ENCODE results near the gene ALPL. TPM values are rescaled to one million over a fixed set of nuclear protein-coding genes. Genes with fewer than 3 reads are reported as not detected.

Gene ALPL
- total and polyA plus RNA-seq, 8 donors: 2.9 to 12.0 (median 7.0) TPM; not detected in 2

GRCh38 chr1:21603177-21604138 is 94.2 kb downstream of the ALPL start:
- H3K36me3 ChIP-seq: peaks cover 0 to 48% (median 24%) of the 10 kb centered on the region in 4 donors
- H3K9me3 ChIP-seq: no peaks in the 10 kb centered on the region
- DNase-seq: no peak
- TF ChIP-seq EP300 (IDR thresholded peaks at IDR 0.05): no peak
- no peak for TF ChIP-seq CTCF (IDR thresholded peaks at IDR 0.05)
- no peak for TF ChIP-seq POLR2A (IDR thresholded peaks at IDR 0.05)
- TF ChIP-seq POLR2AphosphoS5 (IDR thresholded peaks at IDR 0.05): no peak
- peaks cover 0 to 12% (median 10%) of the 10 kb centered on the region in 4 donors for H3K4me1 ChIP-seq
- whole genome bisulfite sequencing, 5 donors: 84 to 91% (median 88%) methylated on average over 24 to 39 of the region's 39 CpGs
- H3K27me3 ChIP-seq: peaks cover 0 to 9% (median 0%) of the 10 kb centered on the region in 3 donors
- intact Hi-C loops (cut with DNase I; ENCODE audit: low total_unique reads): no loop called here
- no peak overlapping the region for H3K4me3 ChIP-seq
- H3K27ac ChIP-seq: no peak overlapping the region

- no peak for DNase-seq
Measured at GRCh38 chr1:21604208-21604957, 95.2 kb downstream of the ALPL start.

GRCh38 chr1:21605012-21605715 is 95.9 kb downstream of the ALPL start:
- H3K9me3 ChIP-seq: no peaks in the 10 kb centered on the region
- H3K4me3 ChIP-seq: no peak overlapping the region
- intact Hi-C loops (cut with DNase I; ENCODE audit: low total_unique reads): no loop called here
- H3K27ac ChIP-seq: no peak overlapping the region
- TF ChIP-seq POLR2A (IDR thresholded peaks at IDR 0.05) (no peak), EP300 (IDR thresholded peaks at IDR 0.05) (no peak), CTCF (IDR thresholded peaks at IDR 0.05) (no peak), POLR2AphosphoS5 (IDR thresholded peaks at IDR 0.05) (no peak)
- peaks cover 0 to 12% (median 10%) of the 10 kb centered on the region in 4 donors for H3K4me1 ChIP-seq
- WGBS, 5 donors: 85 to 93% (median 89%) methylated on average over 6 to 7 of the region's 7 CpGs
- peaks cover 0 to 7% (median 0%) of the 10 kb centered on the region in 3 donors for H3K27me3 ChIP-seq
- H3K36me3 ChIP-seq: peaks cover 0 to 38% (median 22%) of the 10 kb centered on the region in 4 donors
- DNase-seq: no peak

More at GRCh38 chr1:21604208-21604957, 95.2 kb downstream of the ALPL start:
- Histone ChIP-seq H3K4me3 (no peak overlapping the region), H3K27ac (no peak overlapping the region), H3K4me1 (peaks cover 0 to 12% (median 10%) of the 10 kb centered on the region in 4 donors), H3K27me3 (peaks cover 0 to 7% (median 0%) of the 10 kb centered on the region in 3 donors), H3K36me3 (peaks cover 0 to 38% (median 19%) of the 10 kb centered on the region in 4 donors), H3K9me3 (no peaks in the 10 kb centered on the region)
- no peak for TF ChIP-seq EP300 (IDR thresholded peaks at IDR 0.05)
- no peak for TF ChIP-seq POLR2A (IDR thresholded peaks at IDR 0.05)
- no peak for TF ChIP-seq CTCF (IDR thresholded peaks at IDR 0.05)
- TF ChIP-seq POLR2AphosphoS5 (IDR thresholded peaks at IDR 0.05): no peak
- intact Hi-C loops (cut with DNase I; ENCODE audit: low total_unique reads): no loop called here
- 86 to 95% (median 90%) methylated on average over 12 of the region's 12 CpGs for WGBS, 5 donors

All from stomach (tissue), 9 donors.